PC-9 (cell line): ENCODE results near the gene MINDY1. TPM values are rescaled to one million over a fixed set of nuclear protein-coding genes. Genes with fewer than 3 reads are reported as not detected.

Source experiments
- BruUV-seq: library from RNA; stranded (reverse); fragments of 400-500 nt; replicated peaks from 2 replicates; lab custom pipeline; 2021; lab: Mats Ljungman, UMichigan
- CTCF ChIA-PET: fragments of 300-600 bp; sonication (Branson Sonifier 250); formaldehyde crosslinking; loops from one replicate; lab custom pipeline; 2022; ENCODE audit warnings: antibody characterized with exemption; lab: Charles Lee
- POLR2A ChIA-PET: fragments of 300-600 bp; sonication (Branson Sonifier 250); formaldehyde crosslinking; loops from one replicate; lab custom pipeline; 2022; ENCODE audit warnings: antibody characterized with exemption; ENCODE audit not compliant: unreplicated experiment; lab: Charles Lee
- DNase-seq, 2 experiments: peaks; one replicate each; pipeline versions ENCODE4 v3.0.0 to v3.0.0-alpha.2; 2015 to 2022; ENCODE audit warnings: mixed read lengths in 1 of 2
- H2AFZ ChIP-seq: fragments of 200-600 bp; sonication (generic); 2 replicates; pipeline ENCODE4 v1.8.1; 2017; ENCODE audit warnings: antibody characterized with exemption
- H3F3A ChIP-seq: fragments of 200-600 bp; sonication (generic); 2 replicates; pipeline ENCODE4 v1.8.1; 2017; ENCODE audit warnings: antibody characterized with exemption, mild to moderate bottlenecking, low read depth; ENCODE audit not compliant: insufficient read depth
- H3K27ac ChIP-seq: fragments of 200-600 bp; sonication (generic); 2 replicates; pipeline ENCODE4 v1.6.1; 2016; ENCODE audit warnings: mixed run types
- H3K27me3 ChIP-seq: fragments of 200-600 bp; sonication (generic); 2 replicates; pipeline ENCODE4 v1.6.1; 2016; ENCODE audit warnings: low read depth, mixed run types; ENCODE audit not compliant: insufficient read depth
- H3K36me3 ChIP-seq: fragments of 200-600 bp; sonication (generic); 2 replicates; pipeline ENCODE4 v1.6.1; 2016; ENCODE audit warnings: low read depth, mixed run types
- H3K4me1 ChIP-seq: fragments of 200-600 bp; sonication (generic); replicated peaks from 2 replicates; pipeline ENCODE4 v1.6.1; 2016; ENCODE audit warnings: mixed run types; ENCODE audit not compliant: insufficient read depth
- H3K4me2 ChIP-seq: fragments of 200-600 bp; sonication (generic); 2 replicates; pipeline ENCODE4 v1.6.1; 2017; ENCODE audit warnings: mixed run types
- H3K4me3 ChIP-seq: fragments of 200-600 bp; sonication (generic); 2 replicates; pipeline ENCODE4 v1.6.1; 2016; ENCODE audit warnings: mixed run types
- H3K79me2 ChIP-seq: fragments of 200-600 bp; sonication (generic); 2 replicates; pipeline ENCODE4 v1.6.1; 2017; ENCODE audit warnings: low read depth, mixed run types
- H3K9me2 ChIP-seq: fragments of 200-600 bp; sonication (generic); 2 replicates; pipeline ENCODE4 v1.8.1; 2017; ENCODE audit warnings: mild to moderate bottlenecking; ENCODE audit not compliant: insufficient read depth
- H3K9me3 ChIP-seq: fragments of 200-600 bp; sonication (generic); 2 replicates; pipeline ENCODE4 v1.8.1; 2016; ENCODE audit warnings: low read depth; ENCODE audit not compliant: insufficient read depth
- H4K20me1 ChIP-seq: fragments of 200-600 bp; sonication (generic); 2 replicates; pipeline ENCODE4 v1.8.1; 2017; ENCODE audit not compliant: insufficient read depth
- CTCF ChIP-seq: fragments of 200-600 bp; sonication (generic); conservative IDR thresholded peaks from 2 replicates; pipeline ENCODE4 v1.6.1; 2017; ENCODE audit warnings: mixed run types, antibody characterized with exemption, mild to moderate bottlenecking, moderate library complexity
- EZH2 ChIP-seq: fragments of 200-600 bp; sonication (generic); IDR thresholded peaks from 2 replicates; pipeline ENCODE4 v1.8.0; 2017; ENCODE audit warnings: antibody characterized with exemption, low read depth
- intact Hi-C: fragments of 100-400 bp; cut with micrococcal nuclease; formaldehyde crosslinking; loops from one replicate; pipeline ENCODE4 v1.10.0; 2022; ENCODE audit not compliant: unreplicated experiment
- total RNA-seq: library from RNA; stranded (reverse); gene quantifications from 2 replicates; pipeline ENCODE4 v1.2.3, GENCODE V29; 2021

The MINDY1 gene
- total RNA-seq, 1 experiment from 2014 or later = 17.6 TPM

- Histone ChIP-seq H3K4me1 (peaks cover 5% of the 10 kb centered on the region), H3K79me2 (no peaks in the 10 kb centered on the region), H3K27ac (no peak overlapping the region), H3K4me3 (no peak overlapping the region), H2AFZ (no peak overlapping the region), H3K36me3 (peaks cover 18% of the 10 kb centered on the region), H3K27me3 (no peaks in the 10 kb centered on the region), H3K4me2 (peak overlapping the region; percentile 97; the same call in 1 of the 2 replicates), H4K20me1 (no peaks in the 10 kb centered on the region), H3K9me3 (no peaks in the 10 kb centered on the region), H3K9me2 (no peaks in the 10 kb centered on the region), H3F3A (peaks cover 47% of the 10 kb centered on the region)
- POLR2A ChIA-PET = interaction anchor here (0.6 kb wide), 5 partner anchors 13 to 799 kb away, joined by 3 to 8 read pairs (median 6); no protein-coding TSS in a partner anchor
- intact Hi-C loops = loop anchor here (2.0 kb wide), 1 partner anchor 25 kb away; no protein-coding TSS in a partner anchor
- no peak for TF ChIP-seq EZH2
- TF ChIP-seq CTCF = no peak
- DNase-seq = no peak
- CTCF ChIA-PET = interaction anchor here (0.7 to 1.1 kb wide), 2 partner anchors 25 to 842 kb away, joined by 3 read pairs; no protein-coding TSS in a partner anchor
- BruUV-seq = no TSS peak
These were observed 42.8 kb upstream of the MINDY1 start for GRCh38 chr1:151049458-151049857.

GRCh38 chr1:151048645-151049032, 41.9 kb upstream of the MINDY1 start:
- H3K27me3 ChIP-seq = no peaks in the 10 kb centered on the region
- intact Hi-C loops = loop anchor here (2.0 kb wide), 1 partner anchor 24 kb away; no protein-coding TSS in a partner anchor
- peak overlapping the region; percentile 89 for H2AFZ ChIP-seq
- peaks cover 10% of the 10 kb centered on the region for H3K36me3 ChIP-seq
- no peak for DNase-seq
- peaks cover 5% of the 10 kb centered on the region for H3K4me1 ChIP-seq
- CTCF ChIA-PET = interaction anchor here (0.6 kb wide), 1 partner anchor 24 kb away, joined by 3 read pairs; no protein-coding TSS in a partner anchor
- BruUV-seq = no TSS peak
- peak overlapping the region; percentile 66 for H3K4me3 ChIP-seq
- H3K4me2 ChIP-seq = peak overlapping the region; percentile 97
- H3K27ac ChIP-seq = no peak overlapping the region
- POLR2A ChIA-PET = no interaction called here
- H3F3A ChIP-seq = peaks cover 41% of the 10 kb centered on the region
- no peak for TF ChIP-seq EZH2
- peak; percentile 66; the same call in 1 of the 2 replicates for TF ChIP-seq CTCF
- no peaks in the 10 kb centered on the region for H3K9me3 ChIP-seq
- no peaks in the 10 kb centered on the region for H4K20me1 ChIP-seq
- H3K79me2 ChIP-seq = no peaks in the 10 kb centered on the region
- H3K9me2 ChIP-seq = no peaks in the 10 kb centered on the region

GRCh38 chr1:151047925-151048644, 41.4 kb upstream of the MINDY1 start:
- DNase-seq = peak; percentile 57 to 63
- peak overlapping the region; percentile 9 for H3K27ac ChIP-seq
- TSS peak; percentile 72 for BruUV-seq

More at GRCh38 chr1:151047925-151048644, 41.4 kb upstream of the MINDY1 start:
- Histone ChIP-seq H3F3A (peaks cover 37% of the 10 kb centered on the region), H2AFZ (peak overlapping the region; percentile 89), H3K27me3 (no peaks in the 10 kb centered on the region), H3K4me2 (peak overlapping the region; percentile 97), H3K9me2 (no peaks in the 10 kb centered on the region), H3K9me3 (no peaks in the 10 kb centered on the region), H3K79me2 (no peaks in the 10 kb centered on the region), H3K36me3 (0 out of 2 replicates have a peak, but pooled peaks cover 6% of the 10 kb centered on the region), H3K4me3 (peak overlapping the region; percentile 66), H4K20me1 (no peaks in the 10 kb centered on the region), H3K4me1 (peaks cover 5% of the 10 kb centered on the region)
- intact Hi-C loops = loop anchor here (1.0 to 2.0 kb wide), 2 partner anchors 23 to 40 kb away; partner anchors contain the start of gene PRUNE1
- CTCF ChIA-PET = interaction anchor here (0.6 to 1.1 kb wide), 2 partner anchors 10 to 23 kb away, joined by 3 to 5 read pairs; no protein-coding TSS in a partner anchor
- POLR2A ChIA-PET = interaction anchor here (0.6 to 0.7 kb wide), 2 partner anchors 101 to 469 kb away, joined by 3 to 18 read pairs; no protein-coding TSS in a partner anchor
- TF ChIP-seq CTCF = no peak; the same call in 1 of the 2 replicates
